Lung (tissue), 12 donors: ENCODE results near the gene KMT2C. TPM values are rescaled to one million over a fixed set of nuclear protein-coding genes. Genes with fewer than 3 reads are reported as not detected.
A peak's percentile ranks its signal among the peaks of the same experiment; 100 is the strongest.
"Not testable (repeated sequence)": the region's sequence is repeated elsewhere in the genome, so short reads cannot be mapped to it uniquely, and the experiment has no call there.

Source experiments
- ATAC-seq: fragments of 200-7000 bp; cut with Tn5 transposase; one replicate; pipeline ENCODE4 v1.9.1; 2020; ENCODE audit warnings: moderate number of reproducible peaks; ENCODE audit not compliant: insufficient read depth, low FRiP score
- DNase-seq, 3 donors: peaks; one replicate each; pipeline ENCODE4 v3.0.0-alpha.2; 2013 to 2017
- H3K27ac ChIP-seq, 2 donors: one replicate each; pipeline ENCODE4 v1.5.1; 2013; ENCODE audit warnings: mild to moderate bottlenecking in 2 of 2, moderate library complexity in 2 of 2, control low read depth in 1 of 2, inconsistent platforms in 1 of 2, low read depth in 1 of 2, low read length in 1 of 2
- H3K27me3 ChIP-seq, 3 donors: one replicate each; pipeline ENCODE4 v1.5.1; 2013; ENCODE audit warnings: low read length in 2 of 3; ENCODE audit not compliant: control insufficient read depth in 3 of 3, insufficient read depth in 3 of 3
- H3K36me3 ChIP-seq, 4 donors: one replicate each; pipeline ENCODE4 v1.5.1; 2013; ENCODE audit warnings: low read length in 4 of 4, mild to moderate bottlenecking in 1 of 4, moderate library complexity in 1 of 4; ENCODE audit not compliant: control insufficient read depth in 4 of 4, insufficient read depth in 4 of 4
- H3K4me1 ChIP-seq, 5 donors: one replicate each; pipeline ENCODE4 v1.5.1; 2013; ENCODE audit warnings: low read length in 5 of 5, mild to moderate bottlenecking in 2 of 5, moderate library complexity in 1 of 5; ENCODE audit not compliant: control insufficient read depth in 5 of 5, insufficient read depth in 5 of 5
- H3K4me3 ChIP-seq: one replicate; pipeline ENCODE4 v1.5.1; 2013; ENCODE audit warnings: mild to moderate bottlenecking, control low read depth, moderate library complexity
- H3K9ac ChIP-seq, 2 donors: one replicate each; pipeline ENCODE4 v1.5.1; 2013; ENCODE audit warnings: low read length in 2 of 2, control low read depth in 1 of 2; ENCODE audit not compliant: insufficient read depth in 1 of 2
- H3K9me3 ChIP-seq, 4 donors: one replicate each; pipeline ENCODE4 v1.5.1; 2013; ENCODE audit warnings: low read length in 3 of 4, mild to moderate bottlenecking in 1 of 4, moderate library complexity in 1 of 4; ENCODE audit not compliant: control insufficient read depth in 4 of 4, insufficient read depth in 3 of 4
- CTCF ChIP-seq: IDR thresholded peaks from 2 replicates; pipeline ENCODE4 v1.5.1; 2012; ENCODE audit warnings: mild to moderate bottlenecking; ENCODE audit errors: control extremely low read depth, extremely low read depth
- WGBS, 2 donors: extraction: QIAGEN DNeasy Blood & Tissue Kit; methylation state at CpG; one replicate each; pipeline ENCODE4 v1.1.7; 2013; 5-methylcytosine and 5-hydroxymethylcytosine counted together
- polyA plus RNA-seq, 2 donors: library from polyadenylated mRNA; stranded (reverse); fragments of 200-250 nt; gene quantifications; one replicate each; pipeline ENCODE4 v1.2.1, GENCODE V29; 2013
- total RNA-seq, 2 donors: library from RNA; depleted of rRNA in 1 of 2; stranded (reverse); fragments of >200 nt in 1 of 2; gene quantifications; one replicate each; pipeline ENCODE4 v1.2.1, GENCODE V29; 2014 to 2021
- donor health status: control.
- donor health status: control.
- donor health status: Bipolar disorder and iron deficiency.
- donor health status: healthy.
- donor health status: DM: yes; HTN: yes; CAD: no.

Gene KMT2C
- total and polyA plus RNA-seq, 4 donors, result 10.2 to 115 (median 52.3) TPM

- Histone ChIP-seq H3K9me3 (no peaks in the 10 kb centered on the region), H3K4me1 (no peaks in the 10 kb centered on the region), H3K36me3 (no peaks in the 10 kb centered on the region), H3K27ac (no peak overlapping the region), H3K4me3 (no peak overlapping the region), H3K27me3 (no peaks in the 10 kb centered on the region), H3K9ac (no peak overlapping the region)
- DNase-seq, result no peak
- TF ChIP-seq CTCF, result no peak
- ATAC-seq, result no peak
- WGBS, 2 donors, result 96 to 98% methylated on average over 7 of the region's 7 CpGs
These were observed 6.6 kb upstream of the KMT2C start for GRCh38 chr7:152442330-152442835.

DNA sequence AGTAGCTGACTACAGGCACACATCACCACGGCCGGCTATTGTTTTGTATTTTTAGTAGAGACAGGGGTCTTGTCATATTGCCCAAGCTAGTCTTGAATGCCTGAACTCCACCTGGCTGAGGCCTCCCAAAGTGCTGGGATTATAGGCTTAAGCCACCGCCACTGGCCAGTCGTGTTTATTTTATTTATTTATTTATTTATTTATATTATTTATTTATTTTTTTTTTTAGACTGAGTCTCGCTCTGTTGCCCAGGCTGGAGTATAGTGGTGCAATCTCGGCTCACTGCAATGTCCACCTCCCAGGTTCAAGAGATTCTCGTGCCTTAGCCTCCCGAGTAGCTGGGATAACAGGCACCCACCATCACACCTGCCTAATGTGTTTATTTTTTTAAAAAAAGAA lies 6.0 kb upstream of the KMT2C start:
- WGBS, 2 donors, result 91 to 94% methylated on average over 8 of the region's 8 CpGs
- not testable (repeated sequence) for H3K9ac ChIP-seq, DNase-seq, H3K4me3 ChIP-seq, H3K9me3 ChIP-seq, H3K27me3 ChIP-seq, H3K27ac ChIP-seq, H3K4me1 ChIP-seq, ATAC-seq, H3K36me3 ChIP-seq

- not testable (repeated sequence) for H3K9me3 ChIP-seq, DNase-seq, H3K36me3 ChIP-seq, H3K9ac ChIP-seq, H3K27ac ChIP-seq, H3K4me1 ChIP-seq, H3K27me3 ChIP-seq, H3K4me3 ChIP-seq, ATAC-seq
- 46 to 61% methylated on average over 7 of the region's 7 CpGs for WGBS, 2 donors
These were observed 5.4 kb upstream of the KMT2C start for GRCh38 chr7:152441168-152441567.

GRCh38 chr7:152438017-152438416 lies 2.2 kb upstream of the KMT2C start:
- 55 to 78% methylated on average over 4 of the region's 4 CpGs for WGBS, 2 donors
- not testable (repeated sequence) for H3K9ac ChIP-seq, H3K9me3 ChIP-seq, H3K36me3 ChIP-seq, ATAC-seq, DNase-seq, H3K4me3 ChIP-seq, H3K27ac ChIP-seq, H3K27me3 ChIP-seq
- peaks cover 0 to 12% (median 0%) of the 10 kb centered on the region in 5 donors for H3K4me1 ChIP-seq

DNA sequence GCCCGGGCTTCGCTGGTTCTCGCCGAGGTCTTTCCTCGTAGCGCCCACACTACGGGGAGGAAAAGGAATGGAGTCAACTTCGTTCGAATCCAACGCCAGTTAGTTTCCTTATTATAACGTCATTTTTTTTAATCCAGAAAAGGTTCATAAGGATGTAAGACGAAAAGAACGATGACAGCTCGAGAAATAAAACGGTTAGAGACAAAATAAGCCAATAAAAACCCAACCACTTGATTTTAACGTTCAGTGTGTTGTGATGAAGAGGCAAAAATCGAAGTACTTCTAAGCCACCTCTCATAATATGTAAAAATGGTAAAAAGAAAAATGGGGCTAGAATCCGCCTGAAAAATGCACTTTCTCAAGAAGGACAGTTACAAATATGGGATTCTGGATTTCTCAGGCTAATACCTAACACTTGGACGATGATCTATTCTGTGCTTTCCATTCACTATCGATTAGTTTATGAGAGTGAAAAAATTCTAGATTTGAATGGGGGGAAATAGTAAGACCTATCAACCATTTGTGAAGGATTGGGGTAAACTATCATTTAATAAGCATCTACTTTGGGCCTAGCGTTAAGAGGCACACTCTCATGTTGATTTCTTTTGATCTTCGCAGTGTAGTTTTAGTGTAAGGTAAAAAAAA lies 1.2 kb upstream of the KMT2C start:
- Histone ChIP-seq H3K4me1 (peaks cover 0 to 16% (median 4%) of the 10 kb centered on the region in 5 donors), H3K27ac (peak overlapping the region; percentile 92 to 99), H3K4me3 (peak overlapping the region; percentile 52), H3K9ac (peak overlapping the region; percentile 61 to 67)
- ATAC-seq, H3K27me3 ChIP-seq, H3K36me3 ChIP-seq, H3K9me3 ChIP-seq: not testable (repeated sequence)
- peak in 1 of 3 donors; percentile 59 for DNase-seq
- whole genome bisulfite sequencing, 2 donors, result 13 to 15% methylated on average over 22 of the region's 22 CpGs
